ENCODE results near the gene UBE3C. TPM values are rescaled to one million over a fixed set of nuclear protein-coding genes. Genes with fewer than 3 reads are reported as not detected.

The UBE3C gene
- total and polyA plus RNA-seq, 2 donors (not counting 3 experiments of a cell fraction or from before 2014, with no cell fraction given) = 45.1 to 77.3 TPM

DNA sequence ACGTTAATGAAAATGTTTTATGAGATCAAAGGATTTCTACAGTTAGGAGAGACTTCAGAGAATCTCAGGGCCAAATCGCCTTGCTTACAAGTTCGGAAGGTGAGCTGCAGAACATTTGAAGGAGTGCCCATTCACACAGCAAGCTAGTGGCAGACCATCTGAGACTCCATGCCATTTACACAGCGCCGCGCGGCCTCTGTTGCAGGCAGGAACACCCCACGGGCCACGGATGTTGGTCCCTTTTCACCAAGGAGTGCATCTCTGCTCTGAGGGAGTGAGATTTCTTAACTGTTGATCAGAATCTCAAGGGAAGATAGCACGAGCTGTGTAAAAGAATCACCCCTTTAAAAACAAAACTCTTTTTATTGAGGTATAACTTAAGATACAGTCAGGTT is 1.8 kb downstream of the UBE3C start:
- ChIA-PET POLR2A (no interaction called here), CTCF (no interaction called here)
- peaks cover 64% of the 10 kb centered on the region for H3K79me2 ChIP-seq (ENCODE audit: control insufficient read depth, insufficient read depth, low read length)
- TSS peak; percentile 32 for BruUV-seq (replicated peaks)
- no peak overlapping the region for H2AFZ ChIP-seq (ENCODE audit: low read depth, low read length)
- no peaks in the 10 kb centered on the region for H3K9me1 ChIP-seq (replicated peaks; ENCODE audit: control insufficient read depth, extremely low read depth, insufficient read depth, low read length)
- DNase-seq (ENCODE audit: low read depth, low spot score) = no peak
- no peaks in the 10 kb centered on the region for H3K9me3 ChIP-seq (replicated peaks; ENCODE audit: control insufficient read depth, insufficient read depth, low read length)
- H4K20me1 ChIP-seq (replicated peaks; ENCODE audit: control insufficient read depth, extremely low read depth, insufficient read depth, low read length) = peaks cover 4% of the 10 kb centered on the region
- no peak for FAIRE-seq
- H3K27ac ChIP-seq (ENCODE audit: insufficient read depth, low read depth, low read length) = no peak overlapping the region
- peaks cover 0 to 2% of the 10 kb centered on the region in 2 experiments for H3K36me3 ChIP-seq (ENCODE audit: control insufficient read depth in 2 of 2, extremely low read depth in 1 of 2, insufficient read depth in 2 of 2, low read length in 2 of 2)
- intact Hi-C loops (cut with micrococcal nuclease) (loop anchor here (2.0 kb wide), 1 partner anchor 18 kb away; no protein-coding TSS in a partner anchor), dilution Hi-C loops (cut with MboI; ENCODE audit: extremely low pct_ligation_motif_present, low sequenced_read_pairs) (no loop called here)
- H3K9ac ChIP-seq (replicated peaks; ENCODE audit: extremely low read depth, insufficient read depth, low read length) = peak overlapping the region; percentile 40
- no peaks in the 10 kb centered on the region for H3K27me3 ChIP-seq (ENCODE audit: control insufficient read depth in 2 of 2, insufficient read depth in 2 of 2, low read length in 2 of 2)
- H3K4me3 ChIP-seq (replicated peaks in 1 of 3; ENCODE audit: insufficient read depth in 1 of 3, low read depth in 1 of 3, low read length in 3 of 3) = peak overlapping the region in 1 of 3 experiments; percentile 71
- H3K4me2 ChIP-seq (ENCODE audit: insufficient read depth, low read length) = peak overlapping the region; percentile 97
- peaks cover 24% of the 10 kb centered on the region for H3K4me1 ChIP-seq (ENCODE audit: control insufficient read depth, extremely low read depth, insufficient read depth, low read length)
- no peak for TF ChIP-seq EZH2 (IDR thresholded peaks at IDR 0.05; ENCODE audit: borderline replicate concordance, low read depth, low read length, severe bottlenecking)
- no peak for TF ChIP-seq FOS (IDR thresholded peaks at IDR 0.05; ENCODE audit: borderline replicate concordance, insufficient read depth, low read length)
- no peak for TF ChIP-seq MYC (IDR thresholded peaks at IDR 0.05; ENCODE audit: low read depth, low read length)
- TF ChIP-seq, protein P1, sequence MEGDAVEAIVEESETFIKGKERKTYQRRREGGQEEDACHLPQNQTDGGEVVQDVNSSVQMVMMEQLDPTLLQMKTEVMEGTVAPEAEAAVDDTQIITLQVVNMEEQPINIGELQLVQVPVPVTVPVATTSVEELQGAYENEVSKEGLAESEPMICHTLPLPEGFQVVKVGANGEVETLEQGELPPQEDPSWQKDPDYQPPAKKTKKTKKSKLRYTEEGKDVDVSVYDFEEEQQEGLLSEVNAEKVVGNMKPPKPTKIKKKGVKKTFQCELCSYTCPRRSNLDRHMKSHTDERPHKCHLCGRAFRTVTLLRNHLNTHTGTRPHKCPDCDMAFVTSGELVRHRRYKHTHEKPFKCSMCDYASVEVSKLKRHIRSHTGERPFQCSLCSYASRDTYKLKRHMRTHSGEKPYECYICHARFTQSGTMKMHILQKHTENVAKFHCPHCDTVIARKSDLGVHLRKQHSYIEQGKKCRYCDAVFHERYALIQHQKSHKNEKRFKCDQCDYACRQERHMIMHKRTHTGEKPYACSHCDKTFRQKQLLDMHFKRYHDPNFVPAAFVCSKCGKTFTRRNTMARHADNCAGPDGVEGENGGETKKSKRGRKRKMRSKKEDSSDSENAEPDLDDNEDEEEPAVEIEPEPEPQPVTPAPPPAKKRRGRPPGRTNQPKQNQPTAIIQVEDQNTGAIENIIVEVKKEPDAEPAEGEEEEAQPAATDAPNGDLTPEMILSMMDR (IDR thresholded peaks at IDR 0.05; ENCODE audit: extremely low read depth in 1 of 2, insufficient read depth in 1 of 2, low read depth in 1 of 2, low read length in 2 of 2) = no peak

DNA sequence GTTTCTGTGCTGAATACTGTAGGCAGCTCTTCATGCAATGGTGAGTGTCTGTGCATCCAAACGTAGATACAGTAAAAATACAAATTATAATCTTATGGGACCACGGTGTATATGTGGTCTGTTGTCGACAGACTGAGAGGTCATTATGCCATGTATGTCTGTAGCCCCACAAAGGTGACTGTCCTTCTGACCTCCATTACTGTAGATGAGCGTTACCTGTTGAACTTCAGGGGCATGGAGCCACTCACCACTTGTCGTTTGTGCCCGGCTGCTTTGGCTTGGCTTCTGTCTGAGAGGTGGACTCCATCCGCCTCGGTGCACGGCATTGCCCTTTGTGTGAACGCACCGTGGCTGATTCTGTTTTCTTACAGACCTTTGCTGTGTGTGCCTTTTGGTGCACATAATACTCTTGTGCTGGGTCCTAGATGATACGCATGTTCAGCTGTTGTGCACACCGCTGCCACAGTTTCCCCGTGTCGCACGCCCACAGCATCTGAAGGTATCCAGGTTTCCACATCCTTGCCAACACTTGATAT is 2.9 kb downstream of the UBE3C start:
- Histone ChIP-seq H3K4me3 (replicated peaks in 1 of 3; ENCODE audit: insufficient read depth in 1 of 3, low read depth in 1 of 3, low read length in 3 of 3) (no peak overlapping the region), H3K9me3 (replicated peaks; ENCODE audit: control insufficient read depth, insufficient read depth, low read length) (no peaks in the 10 kb centered on the region), H3K9ac (replicated peaks; ENCODE audit: extremely low read depth, insufficient read depth, low read length) (no peak overlapping the region), H3K27ac (ENCODE audit: insufficient read depth, low read depth, low read length) (no peak overlapping the region), H3K4me1 (ENCODE audit: control insufficient read depth, extremely low read depth, insufficient read depth, low read length) (peaks cover 19% of the 10 kb centered on the region), H2AFZ (ENCODE audit: low read depth, low read length) (no peak overlapping the region), H3K4me2 (ENCODE audit: insufficient read depth, low read length) (no peak overlapping the region), H4K20me1 (replicated peaks; ENCODE audit: control insufficient read depth, extremely low read depth, insufficient read depth, low read length) (peaks cover 8% of the 10 kb centered on the region), H3K79me2 (ENCODE audit: control insufficient read depth, insufficient read depth, low read length) (peaks cover 75% of the 10 kb centered on the region), H3K27me3 (ENCODE audit: control insufficient read depth in 2 of 2, insufficient read depth in 2 of 2, low read length in 2 of 2) (no peaks in the 10 kb centered on the region), H3K36me3 (ENCODE audit: control insufficient read depth in 2 of 2, extremely low read depth in 1 of 2, insufficient read depth in 2 of 2, low read length in 2 of 2) (peaks cover 0 to 2% of the 10 kb centered on the region in 2 experiments), H3K9me1 (replicated peaks; ENCODE audit: control insufficient read depth, extremely low read depth, insufficient read depth, low read length) (no peaks in the 10 kb centered on the region)
- TF ChIP-seq FOS (IDR thresholded peaks at IDR 0.05; ENCODE audit: borderline replicate concordance, insufficient read depth, low read length) (no peak), MYC (IDR thresholded peaks at IDR 0.05; ENCODE audit: low read depth, low read length) (no peak), JUN (IDR thresholded peaks at IDR 0.05; ENCODE audit: borderline replicate concordance, insufficient read depth, insufficient read length, low read depth) (no peak), EZH2 (IDR thresholded peaks at IDR 0.05; ENCODE audit: borderline replicate concordance, low read depth, low read length, severe bottlenecking) (no peak), POLR2AphosphoS5 (IDR thresholded peaks at IDR 0.05; ENCODE audit: insufficient read depth, low read depth, low read length) (no peak), GATA2 (IDR thresholded peaks at IDR 0.05; ENCODE audit: insufficient read depth, insufficient read length, low read depth, low read length) (no peak), POLR2A (IDR thresholded peaks at IDR 0.05; ENCODE audit: low read depth, low read length) (no peak)
- TF ChIP-seq, protein P2, sequence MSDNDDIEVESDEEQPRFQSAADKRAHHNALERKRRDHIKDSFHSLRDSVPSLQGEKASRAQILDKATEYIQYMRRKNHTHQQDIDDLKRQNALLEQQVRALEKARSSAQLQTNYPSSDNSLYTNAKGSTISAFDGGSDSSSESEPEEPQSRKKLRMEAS (IDR thresholded peaks at IDR 0.05; ENCODE audit: insufficient read depth, insufficient read length) = no peak
- TF ChIP-seq, protein P1 (IDR thresholded peaks at IDR 0.05; ENCODE audit: extremely low read depth in 1 of 2, insufficient read depth in 1 of 2, low read depth in 1 of 2, low read length in 2 of 2) = no peak
- ChIA-PET POLR2A (no interaction called here), CTCF (interaction anchor here (1.4 kb wide), 1 partner anchor 16 kb away, joined by 4 read pairs; no protein-coding TSS in a partner anchor)
- intact Hi-C loops (cut with micrococcal nuclease) = loop anchor here (2.0 kb wide), 1 partner anchor 17 kb away; no protein-coding TSS in a partner anchor
- no peak for FAIRE-seq
- dilution Hi-C loops (cut with MboI; ENCODE audit: extremely low pct_ligation_motif_present, low sequenced_read_pairs) = no loop called here
- TSS peak; percentile 1 for BruUV-seq (replicated peaks)
- DNase-seq (ENCODE audit: low read depth, low spot score) = no peak

Measured in endothelial cell of umbilical vein (primary cell).